Uterus (tissue), 4 donors: Measurements from ENCODE around the gene RASA3. TPM values are rescaled to one million over a fixed set of nuclear protein-coding genes. Genes with fewer than 3 reads are reported as not detected.

Experiments used
- DNase-seq, 2 donors: peaks; one replicate each; pipeline ENCODE4 v3.0.0-alpha.2; 2019 to 2020
- H3K27ac ChIP-seq, 2 donors: fragments of 200-600 bp; sonication (generic); 1 replicate in 1 of 2; 2 replicates in 1 of 2; pipeline ENCODE4 v1.5.1; 2016 to 2018
- H3K27me3 ChIP-seq, 2 donors: fragments of 200-600 bp; sonication (generic); one replicate each; pipeline ENCODE4 v1.5.1; 2018 to 2019; ENCODE audit warnings: control low read depth in 1 of 2
- H3K36me3 ChIP-seq, 2 donors: fragments of 200-600 bp; sonication (generic); one replicate each; pipeline ENCODE4 v1.5.1; 2019; ENCODE audit warnings: control low read depth in 1 of 2
- H3K4me1 ChIP-seq, 2 donors: fragments of 200-600 bp; sonication (generic); one replicate each; pipeline ENCODE4 v1.5.1; 2018 to 2019; ENCODE audit warnings: control low read depth in 1 of 2
- H3K4me3 ChIP-seq, 2 donors: fragments of 200-600 bp; sonication (generic); 1 replicate in 1 of 2; 2 replicates in 1 of 2; pipeline ENCODE4 v1.5.1; 2018 to 2019; ENCODE audit warnings: mild to moderate bottlenecking in 1 of 2
- H3K9me3 ChIP-seq, 2 donors: fragments of 200-600 bp; sonication (generic); one replicate each; pipeline ENCODE4 v1.5.1; 2019; ENCODE audit warnings: control low read depth in 1 of 2
- POLR2A ChIP-seq, 2 donors: fragments of 450-650 bp; IDR thresholded peaks; one replicate each; pipeline ENCODE4 v1.6.1; 2016; ENCODE audit warnings: antibody characterized with exemption in 2 of 2, mild to moderate bottlenecking in 1 of 2, moderate library complexity in 1 of 2
- intact Hi-C: fragments of 100-400 bp; cut with DNase I; formaldehyde crosslinking; loops from one replicate; pipeline ENCODE4 v1.15.1; 2023; ENCODE audit warnings: low total_unique reads
- total RNA-seq, 4 donors: library from RNA; depleted of rRNA in 3 of 4; stranded (reverse); fragments of >200 nt in 3 of 4; gene quantifications; one replicate each; pipeline versions ENCODE4 v1.1.0 to v1.2.4, GENCODE V29; 2014 to 2023
- TF ChIP-seq, protein P1 (sequence below), 4 experiments: fragments of 200-600 bp in 2 of 4; fragments of 450-650 bp in 2 of 4; sonication (generic) in 2 of 4; IDR thresholded peaks; one replicate each; pipeline ENCODE4 v1.5.1; 2016 to 2019; ENCODE audit warnings: antibody characterized with exemption in 4 of 4, mild to moderate bottlenecking in 2 of 4, moderate library complexity in 1 of 4
- donor health status: DM: yes; HTN: yes; CAD: no.

Gene RASA3
- total RNA-seq, 4 donors from 2014 or later = 8.5 to 31.6 (median 17.2) TPM

DNA sequence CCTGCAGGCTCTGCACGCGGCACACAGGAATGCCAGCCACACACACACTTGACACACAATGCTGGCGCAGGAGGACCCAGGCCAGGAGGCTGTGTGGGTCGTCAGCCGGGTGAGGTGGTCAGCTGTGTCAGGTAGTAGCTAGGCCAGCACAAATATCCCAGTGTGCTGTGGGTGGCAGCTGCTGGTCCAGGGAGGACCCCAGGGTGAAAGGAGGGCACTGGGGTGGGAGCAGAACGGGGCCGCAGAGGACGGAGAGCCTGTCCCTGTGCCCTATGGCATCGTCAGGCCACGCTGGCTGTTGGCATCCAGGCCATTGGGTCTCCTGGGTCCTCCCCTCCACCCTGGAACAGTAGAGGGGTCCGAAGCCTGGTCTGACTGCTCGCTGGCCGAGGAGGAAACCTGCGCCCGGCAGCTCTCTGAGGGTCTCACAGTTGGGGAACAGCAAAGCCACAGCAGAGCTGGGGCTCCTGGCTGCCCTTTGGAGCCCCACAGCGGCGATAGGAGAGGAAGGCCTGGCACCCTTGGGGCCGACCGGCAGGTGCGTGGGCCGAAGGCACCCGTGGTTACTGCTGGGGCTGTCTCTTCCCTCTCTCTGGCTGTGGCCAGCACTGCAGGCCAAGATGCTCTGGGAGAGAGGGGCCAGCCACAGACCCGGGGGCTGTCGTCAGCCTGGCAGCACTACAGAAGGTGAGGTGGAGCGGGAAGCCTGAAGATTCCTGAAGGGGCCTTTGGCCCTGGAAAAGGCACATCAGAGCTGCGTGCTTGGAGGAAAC lies 185.8 kb downstream of the RASA3 start:
- no peak for DNase-seq
- intact Hi-C loops = loop anchor here (5.0 kb wide), 1 partner anchor 129 kb away; no protein-coding TSS in a partner anchor
- H3K4me1 ChIP-seq = peaks cover 3 to 4% of the 10 kb centered on the region in 2 donors
- no peaks in the 10 kb centered on the region for H3K36me3 ChIP-seq
- H3K4me3 ChIP-seq = no peak overlapping the region
- TF ChIP-seq POLR2A (IDR thresholded peaks at IDR 0.05) = no peak
- TF ChIP-seq, protein P1, sequence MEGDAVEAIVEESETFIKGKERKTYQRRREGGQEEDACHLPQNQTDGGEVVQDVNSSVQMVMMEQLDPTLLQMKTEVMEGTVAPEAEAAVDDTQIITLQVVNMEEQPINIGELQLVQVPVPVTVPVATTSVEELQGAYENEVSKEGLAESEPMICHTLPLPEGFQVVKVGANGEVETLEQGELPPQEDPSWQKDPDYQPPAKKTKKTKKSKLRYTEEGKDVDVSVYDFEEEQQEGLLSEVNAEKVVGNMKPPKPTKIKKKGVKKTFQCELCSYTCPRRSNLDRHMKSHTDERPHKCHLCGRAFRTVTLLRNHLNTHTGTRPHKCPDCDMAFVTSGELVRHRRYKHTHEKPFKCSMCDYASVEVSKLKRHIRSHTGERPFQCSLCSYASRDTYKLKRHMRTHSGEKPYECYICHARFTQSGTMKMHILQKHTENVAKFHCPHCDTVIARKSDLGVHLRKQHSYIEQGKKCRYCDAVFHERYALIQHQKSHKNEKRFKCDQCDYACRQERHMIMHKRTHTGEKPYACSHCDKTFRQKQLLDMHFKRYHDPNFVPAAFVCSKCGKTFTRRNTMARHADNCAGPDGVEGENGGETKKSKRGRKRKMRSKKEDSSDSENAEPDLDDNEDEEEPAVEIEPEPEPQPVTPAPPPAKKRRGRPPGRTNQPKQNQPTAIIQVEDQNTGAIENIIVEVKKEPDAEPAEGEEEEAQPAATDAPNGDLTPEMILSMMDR (IDR thresholded peaks at IDR 0.05) = no peak
- no peaks in the 10 kb centered on the region for H3K27me3 ChIP-seq
- H3K27ac ChIP-seq = peak overlapping the region; percentile 5 to 44
- H3K9me3 ChIP-seq = no peaks in the 10 kb centered on the region

DNA sequence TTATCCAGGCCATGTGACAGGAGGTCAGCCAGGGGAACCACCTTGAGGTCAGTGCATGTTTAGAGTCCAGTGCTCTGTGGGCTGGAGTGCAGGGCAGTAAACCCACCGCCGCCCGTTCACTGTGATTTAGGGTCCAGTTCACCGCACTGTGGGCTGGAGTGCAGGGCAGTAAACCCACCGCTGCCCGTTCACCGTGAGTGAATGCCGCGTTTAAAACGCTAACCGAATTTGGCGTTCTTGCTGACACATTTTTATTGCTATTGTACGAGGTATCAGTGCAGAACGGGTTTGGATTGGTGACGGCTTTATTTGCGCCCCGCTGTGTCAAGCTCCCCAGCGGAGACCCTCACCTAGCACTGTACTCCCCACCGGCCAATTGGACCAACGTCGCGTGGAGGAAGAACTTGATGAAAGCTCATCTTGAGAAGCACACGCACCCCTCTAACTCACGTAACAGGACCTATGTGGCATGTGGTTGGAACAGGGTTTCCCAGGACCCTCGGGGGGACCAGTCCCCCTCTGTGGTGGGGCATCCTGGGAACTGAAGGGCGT lies 186.5 kb downstream of the RASA3 start:
- Histone ChIP-seq H3K27ac (no peak overlapping the region), H3K4me3 (no peak overlapping the region), H3K9me3 (no peaks in the 10 kb centered on the region), H3K36me3 (no peaks in the 10 kb centered on the region), H3K27me3 (no peaks in the 10 kb centered on the region), H3K4me1 (peaks cover 0 to 4% of the 10 kb centered on the region in 2 donors)
- intact Hi-C loops = loop anchor here (5.0 kb wide), 1 partner anchor 129 kb away; no protein-coding TSS in a partner anchor
- no peak for TF ChIP-seq POLR2A (IDR thresholded peaks at IDR 0.05)
- TF ChIP-seq, protein P1 (IDR thresholded peaks at IDR 0.05) = no peak
- peak in 1 of 2 donors; percentile 12 for DNase-seq

DNA sequence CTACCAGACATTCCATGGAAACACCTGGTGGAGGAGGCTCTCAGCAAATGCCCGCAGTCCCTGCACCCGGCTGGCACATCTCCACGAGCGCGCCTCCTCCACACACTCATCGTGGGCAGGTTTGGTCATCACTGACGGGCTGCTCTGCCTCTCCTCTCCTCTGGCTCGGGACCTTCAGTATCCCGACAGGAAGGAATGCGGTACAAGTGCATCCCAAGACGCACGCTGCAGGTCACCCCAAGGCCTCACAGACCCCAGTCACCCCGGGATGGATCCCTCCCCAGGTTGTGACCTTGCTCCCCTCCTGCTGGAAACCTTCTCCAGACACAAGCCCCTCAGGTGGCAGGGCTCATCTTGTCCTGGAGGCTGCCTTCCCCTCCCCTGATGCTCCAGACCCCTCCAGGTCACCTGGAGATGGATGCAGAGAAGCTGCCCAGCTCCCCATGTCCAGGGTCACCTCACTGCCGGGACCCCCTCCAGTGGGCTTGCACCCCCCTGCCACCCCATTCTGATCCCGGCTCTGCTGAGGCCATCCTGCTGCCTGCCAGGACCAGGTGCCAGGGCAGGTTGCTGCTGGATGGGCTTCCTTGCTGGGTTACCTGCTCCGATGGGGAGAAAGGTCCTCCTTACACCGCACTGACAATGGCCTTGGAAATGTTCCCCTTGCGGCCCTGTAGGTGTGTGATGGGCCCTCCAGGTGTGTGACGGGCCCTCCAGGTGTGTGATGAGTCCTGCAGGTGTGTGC lies 188.4 kb downstream of the RASA3 start:
- Histone ChIP-seq H3K36me3 (no peaks in the 10 kb centered on the region), H3K9me3 (no peaks in the 10 kb centered on the region), H3K4me3 (no peak overlapping the region), H3K27ac (no peak overlapping the region), H3K4me1 (peaks cover 0 to 4% of the 10 kb centered on the region in 2 donors), H3K27me3 (no peaks in the 10 kb centered on the region)
- no peak for DNase-seq
- intact Hi-C loops = no loop called here
- TF ChIP-seq, protein P1 (IDR thresholded peaks at IDR 0.05) = no peak
- no peak for TF ChIP-seq POLR2A (IDR thresholded peaks at IDR 0.05)

DNA sequence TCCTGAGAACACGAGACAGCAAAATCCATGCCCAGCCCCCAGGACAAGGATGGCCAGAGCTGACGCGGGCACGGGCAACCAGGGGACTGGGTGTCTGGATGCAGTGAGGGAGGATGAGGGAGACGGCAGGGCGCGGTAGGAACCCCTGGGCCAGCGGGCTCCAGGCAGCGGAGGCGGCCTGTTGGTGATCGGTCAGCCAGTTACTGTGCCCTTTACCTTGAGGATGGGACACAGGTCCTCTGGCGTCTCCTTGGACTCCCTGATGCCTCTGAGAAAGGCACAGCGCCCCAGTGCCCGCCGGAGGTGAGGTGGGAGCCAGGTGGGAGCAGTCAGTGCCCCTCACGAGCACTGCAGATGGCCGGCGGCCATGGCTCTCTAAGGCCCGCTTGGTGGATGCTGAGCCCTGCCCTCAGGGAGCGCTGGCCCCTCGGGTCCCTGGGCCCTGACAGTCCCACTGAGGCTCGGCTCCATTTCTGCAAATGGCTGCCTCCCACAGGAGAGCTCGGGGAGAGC lies 189.8 kb downstream of the RASA3 start:
- H3K36me3 ChIP-seq = no peaks in the 10 kb centered on the region

More for the DNA sequence above, 189.8 kb downstream of the RASA3 start:
- Histone ChIP-seq H3K4me1 (peaks cover 0 to 4% of the 10 kb centered on the region in 2 donors), H3K27me3 (no peaks in the 10 kb centered on the region), H3K27ac (no peak overlapping the region), H3K4me3 (no peak overlapping the region), H3K9me3 (no peaks in the 10 kb centered on the region)
- no peak for DNase-seq
- intact Hi-C loops = no loop called here
- TF ChIP-seq POLR2A (IDR thresholded peaks at IDR 0.05) = no peak
- TF ChIP-seq, protein P1 (IDR thresholded peaks at IDR 0.05) = no peak
